ENCODE data around the gene PARD6B. TPM values are rescaled to one million over a fixed set of nuclear protein-coding genes. Genes with fewer than 3 reads are reported as not detected.

The PARD6B gene
- total RNA-seq, 1 experiment from 2014 or later: 153 TPM

- Histone ChIP-seq H3K9me3 (no peaks in the 10 kb centered on the region), H3K4me3 (ENCODE audit: low read depth, low read length) (no peak overlapping the region), H3K36me3 (ENCODE audit: control insufficient read depth, insufficient read depth, low read length) (no peaks in the 10 kb centered on the region; the same call in 1 of the 2 replicates), H3K4me1 (peaks cover 15% of the 10 kb centered on the region), H3K27me3 (replicated peaks; ENCODE audit: control insufficient read depth, insufficient read depth, low read length) (no peaks in the 10 kb centered on the region)
- ChIA-PET CTCF (interaction anchor here (0.6 to 1.7 kb wide), 3 partner anchors 11 to 120 kb away, joined by 3 to 4 read pairs (median 4); partner anchors contain the start of gene BCAS4), POLR2A (no interaction called here)
- H3K4me1 Mint-ChIP-seq (ENCODE audit: low read depth, unreplicated experiment): peaks cover 29% of the 10 kb centered on the region
- no peak for TF ChIP-seq CTCF (IDR thresholded peaks at IDR 0.05; ENCODE audit: insufficient read depth in 1 of 2, low read depth in 1 of 2, low read length in 1 of 2, severe bottlenecking in 1 of 2, unreplicated experiment in 1 of 2)
- H3K4me3 Mint-ChIP-seq (ENCODE audit: unreplicated experiment): no peak overlapping the region
- no peaks in the 10 kb centered on the region for H3K36me3 Mint-ChIP-seq (ENCODE audit: insufficient read depth, unreplicated experiment)
- H3K27ac Mint-ChIP-seq (ENCODE audit: unreplicated experiment): no peak overlapping the region
- no peaks in the 10 kb centered on the region for H3K27me3 Mint-ChIP-seq (ENCODE audit: insufficient read depth, unreplicated experiment)
- peak in 1 of 2 experiments; percentile 35 for DNase-seq
- intact Hi-C loops (cut with micrococcal nuclease; ENCODE audit: unreplicated experiment): loop anchor here (10.0 kb wide), 1 partner anchor 319 kb away; no protein-coding TSS in a partner anchor
- no TSS peak for BruUV-seq (replicated peaks)
- H3K9me3 Mint-ChIP-seq (ENCODE audit: unreplicated experiment): no peaks in the 10 kb centered on the region
Measured at GRCh38 chr20:50783903-50784302, 52.5 kb downstream of the PARD6B start.

GRCh38 chr20:50784464-50784863, 53.1 kb downstream of the PARD6B start:
- H3K4me3 Mint-ChIP-seq (ENCODE audit: unreplicated experiment): no peak overlapping the region
- no peak overlapping the region for H3K27ac Mint-ChIP-seq (ENCODE audit: unreplicated experiment)
- H3K4me1 Mint-ChIP-seq (ENCODE audit: low read depth, unreplicated experiment): peaks cover 27% of the 10 kb centered on the region
- Histone ChIP-seq H3K9me3 (no peaks in the 10 kb centered on the region), H3K4me1 (peaks cover 19% of the 10 kb centered on the region), H3K36me3 (ENCODE audit: control insufficient read depth, insufficient read depth, low read length) (no peaks in the 10 kb centered on the region; the same call in 1 of the 2 replicates), H3K4me3 (ENCODE audit: low read depth, low read length) (no peak overlapping the region), H3K27me3 (replicated peaks; ENCODE audit: control insufficient read depth, insufficient read depth, low read length) (no peaks in the 10 kb centered on the region)
- intact Hi-C loops (cut with micrococcal nuclease; ENCODE audit: unreplicated experiment): loop anchor here (10.0 kb wide), 1 partner anchor 320 kb away; no protein-coding TSS in a partner anchor
- no peak for TF ChIP-seq CTCF (IDR thresholded peaks at IDR 0.05; ENCODE audit: insufficient read depth in 1 of 2, low read depth in 1 of 2, low read length in 1 of 2, severe bottlenecking in 1 of 2, unreplicated experiment in 1 of 2)
- POLR2A ChIA-PET: no interaction called here
- no TSS peak for BruUV-seq (replicated peaks)
- no peaks in the 10 kb centered on the region for H3K9me3 Mint-ChIP-seq (ENCODE audit: unreplicated experiment)
- no peaks in the 10 kb centered on the region for H3K27me3 Mint-ChIP-seq (ENCODE audit: insufficient read depth, unreplicated experiment)
- DNase-seq: peak in 1 of 2 experiments; percentile 24
- CTCF ChIA-PET: interaction anchor here (0.7 to 1.7 kb wide), 4 partner anchors 9 to 121 kb away, joined by 3 to 4 read pairs (median 4); partner anchors contain the start of gene BCAS4
- H3K36me3 Mint-ChIP-seq (ENCODE audit: insufficient read depth, unreplicated experiment): no peaks in the 10 kb centered on the region

GRCh38 chr20:50786703-50787102, 55.3 kb downstream of the PARD6B start:
- Mint-ChIP-seq H3K36me3 (ENCODE audit: insufficient read depth, unreplicated experiment) (peaks cover 12% of the 10 kb centered on the region), H3K9me3 (ENCODE audit: unreplicated experiment) (no peaks in the 10 kb centered on the region), H3K27ac (ENCODE audit: unreplicated experiment) (peak overlapping the region; percentile 99), H3K4me1 (ENCODE audit: low read depth, unreplicated experiment) (peaks cover 44% of the 10 kb centered on the region), H3K4me3 (ENCODE audit: unreplicated experiment) (no peak overlapping the region), H3K27me3 (ENCODE audit: insufficient read depth, unreplicated experiment) (no peaks in the 10 kb centered on the region)
- BruUV-seq (replicated peaks): no TSS peak
- intact Hi-C loops (cut with micrococcal nuclease; ENCODE audit: unreplicated experiment): loop anchor here (10.0 kb wide), 1 partner anchor 322 kb away; no protein-coding TSS in a partner anchor
- ChIA-PET POLR2A (no interaction called here), CTCF (interaction anchor here (0.6 to 5.2 kb wide), 10 partner anchors 8 to 162 kb away, joined by 3 to 119 read pairs (median 12); partner anchors contain the start of genes BCAS4 and PARD6B)
- no peaks in the 10 kb centered on the region for H3K9me3 ChIP-seq
- H3K4me1 ChIP-seq: peaks cover 41% of the 10 kb centered on the region
- no peaks in the 10 kb centered on the region for H3K27me3 ChIP-seq (replicated peaks; ENCODE audit: control insufficient read depth, insufficient read depth, low read length)
- no peak for TF ChIP-seq CTCF (IDR thresholded peaks at IDR 0.05; ENCODE audit: insufficient read depth in 1 of 2, low read depth in 1 of 2, low read length in 1 of 2, severe bottlenecking in 1 of 2, unreplicated experiment in 1 of 2)
- DNase-seq: peak in 1 of 2 experiments; percentile 34
- H3K36me3 ChIP-seq (ENCODE audit: control insufficient read depth, insufficient read depth, low read length): no peaks in the 10 kb centered on the region; the same call in 1 of the 2 replicates
- no peak overlapping the region for H3K4me3 ChIP-seq (ENCODE audit: low read depth, low read length)
